Superior temporal gyrus (tissue), 1 donor: ENCODE data around the gene ANGPTL5.
A peak's percentile ranks its signal among the peaks of the same experiment; 100 is the strongest.
"Not testable (repeated sequence)": the region's sequence is repeated elsewhere in the genome, so short reads cannot be mapped to it uniquely, and the experiment has no call there.

Experiments used
- DNase-seq: peaks from one replicate; pipeline ENCODE4 v3.0.0-alpha.2; 2016; ENCODE audit errors: extremely low spot score

The ANGPTL5 gene

DNA sequence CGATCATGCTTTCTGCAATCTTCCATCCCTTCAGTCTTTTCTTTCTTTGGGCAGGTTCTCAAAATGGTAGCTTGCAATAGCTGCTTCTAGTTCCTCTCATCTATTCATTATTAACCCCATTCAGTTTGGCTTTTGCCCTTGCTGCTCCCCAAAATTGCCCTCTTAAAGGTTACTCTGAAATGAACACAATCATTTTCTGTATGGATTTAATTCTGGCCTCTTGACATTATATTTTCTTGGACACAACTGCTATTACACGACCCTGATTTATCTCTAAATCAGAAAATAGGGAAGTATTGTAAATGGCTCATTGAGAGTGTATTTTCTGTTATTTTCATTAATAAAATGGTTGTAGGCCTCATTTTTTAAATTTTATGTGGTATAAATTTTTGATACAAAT is at the start of gene ANGPTL5:
Gene ANGPTL5, minus strand, starts transcription at position 101 of the 400 bp plus-strand sequence. CDS start 8,613 bp downstream, outside the sequence.
- peak; percentile 44 for DNase-seq

DNA sequence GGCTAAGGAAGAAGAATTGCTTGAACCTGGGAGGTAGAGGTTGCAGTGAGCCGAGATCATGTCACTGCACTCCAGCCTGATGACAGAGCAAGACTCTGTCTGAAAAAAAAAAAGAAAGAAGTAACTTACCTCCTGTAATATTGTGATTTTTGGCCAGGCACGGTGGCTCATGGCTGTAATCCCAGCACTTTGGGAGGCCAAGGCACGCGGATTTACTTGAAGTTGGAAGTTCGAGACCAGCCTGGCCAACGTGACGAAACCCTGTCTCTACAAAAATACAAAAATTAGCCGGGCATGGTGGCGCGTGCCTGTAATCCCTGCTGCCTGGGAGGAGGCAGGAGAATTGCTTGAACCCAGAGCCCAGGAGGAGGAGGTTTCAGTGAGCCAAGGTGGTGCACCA is 47.9 kb upstream of the ANGPTL5 start:
- DNase-seq: not testable (repeated sequence)

DNA sequence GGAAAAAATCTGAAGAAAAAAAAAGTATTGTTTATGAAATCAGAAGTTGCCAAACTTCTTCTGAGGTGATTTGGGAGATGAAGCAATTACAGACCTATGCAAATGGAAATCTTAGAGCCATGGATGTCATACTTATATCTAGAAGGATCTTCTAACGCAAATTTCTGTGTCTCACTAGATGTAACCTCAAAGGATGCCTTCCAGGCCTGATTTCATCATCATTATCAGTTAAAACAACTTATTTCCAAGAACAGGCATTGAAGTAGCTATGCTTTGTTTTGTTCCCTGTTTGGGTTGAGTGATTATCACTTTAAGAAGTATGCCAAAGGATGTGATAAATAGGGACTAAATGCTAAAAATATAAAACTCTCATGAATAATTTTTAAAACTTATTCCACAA is 43.9 kb upstream of the ANGPTL5 start:
- DNase-seq: no peak

GRCh38 chr11:101955701-101956100 is 39.4 kb upstream of the ANGPTL5 start:
- no peak for DNase-seq

GRCh38 chr11:101955278-101955677 is 39.0 kb upstream of the ANGPTL5 start:
- no peak for DNase-seq

- DNase-seq: no peak
Measured at GRCh38 chr11:101949680-101950220, 33.4 kb upstream of the ANGPTL5 start.

- DNase-seq: no peak
Measured at GRCh38 chr11:101945448-101945847, 29.1 kb upstream of the ANGPTL5 start.

GRCh38 chr11:101944923-101945322 is 28.6 kb upstream of the ANGPTL5 start:
- DNase-seq: no peak

GRCh38 chr11:101940901-101941520 is 24.7 kb upstream of the ANGPTL5 start:
- no peak for DNase-seq

GRCh38 chr11:101931692-101932091 is 15.4 kb upstream of the ANGPTL5 start:
- no peak for DNase-seq

DNA sequence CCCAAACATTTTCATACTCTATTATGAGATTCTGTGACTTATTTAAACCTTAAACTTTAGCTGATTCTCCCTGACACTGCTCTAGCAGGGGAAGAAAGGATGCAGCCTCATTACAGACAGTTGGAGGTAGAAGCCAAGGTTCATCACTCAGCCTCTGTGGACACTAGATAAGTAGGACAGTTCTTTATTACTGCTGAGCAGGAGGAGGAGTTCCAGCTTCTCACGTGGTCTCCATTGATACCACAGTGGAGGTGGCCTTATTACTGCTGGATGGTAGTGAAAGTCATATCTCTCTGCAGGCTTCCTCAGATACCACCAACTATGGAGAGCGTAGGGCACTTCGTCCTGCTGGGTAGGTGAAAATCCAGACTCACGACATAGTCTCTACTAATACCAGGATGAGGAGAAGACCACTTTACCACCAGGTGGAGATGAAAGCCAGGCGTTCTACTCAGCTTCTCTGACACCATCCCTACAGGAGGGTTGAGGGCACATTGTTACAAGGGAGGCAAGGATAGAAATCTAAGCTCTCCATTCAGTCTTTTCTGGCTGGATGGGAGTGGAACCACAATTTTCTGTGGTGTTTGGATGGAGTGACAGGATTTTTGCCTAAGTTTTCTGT is 13.1 kb upstream of the ANGPTL5 start:
- no peak for DNase-seq

DNA sequence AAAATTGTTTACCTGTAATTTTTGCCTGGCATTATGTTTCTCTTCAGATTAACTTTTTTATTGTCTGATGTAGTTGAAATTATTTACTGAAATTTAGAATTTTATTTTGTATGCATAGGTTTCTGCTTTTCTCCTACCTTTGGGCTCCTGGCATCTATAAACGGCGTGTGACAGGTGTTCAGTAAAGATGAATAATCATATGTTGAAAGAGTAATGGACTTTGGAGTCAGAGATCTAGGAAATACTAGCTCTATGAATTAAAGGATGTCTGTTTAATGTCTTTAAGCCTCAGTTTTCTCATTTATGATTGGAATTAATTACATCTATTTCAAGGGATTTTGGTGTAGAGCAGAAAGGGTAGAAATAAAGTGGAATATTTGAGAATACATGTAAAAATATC is 7.2 kb upstream of the ANGPTL5 start:
- DNase-seq: no peak

DNA sequence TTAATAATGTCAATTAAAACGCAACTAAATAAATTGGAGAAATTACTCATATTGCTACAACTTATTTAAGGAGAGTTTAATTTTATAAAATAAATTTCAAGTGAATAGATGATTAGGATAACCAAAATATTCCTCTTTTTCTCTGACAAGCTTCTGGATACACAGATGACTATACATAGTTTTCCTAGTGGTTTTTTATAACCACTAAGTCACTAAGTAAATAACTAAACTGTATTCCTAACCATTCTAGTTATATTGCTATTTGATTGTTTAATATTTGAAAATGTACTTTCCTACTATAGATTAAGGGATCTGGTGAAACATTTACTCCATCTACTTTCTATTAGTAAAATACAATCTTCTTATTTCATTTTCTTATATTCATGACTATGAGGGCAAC is 4.7 kb upstream of the ANGPTL5 start:
- no peak for DNase-seq

DNA sequence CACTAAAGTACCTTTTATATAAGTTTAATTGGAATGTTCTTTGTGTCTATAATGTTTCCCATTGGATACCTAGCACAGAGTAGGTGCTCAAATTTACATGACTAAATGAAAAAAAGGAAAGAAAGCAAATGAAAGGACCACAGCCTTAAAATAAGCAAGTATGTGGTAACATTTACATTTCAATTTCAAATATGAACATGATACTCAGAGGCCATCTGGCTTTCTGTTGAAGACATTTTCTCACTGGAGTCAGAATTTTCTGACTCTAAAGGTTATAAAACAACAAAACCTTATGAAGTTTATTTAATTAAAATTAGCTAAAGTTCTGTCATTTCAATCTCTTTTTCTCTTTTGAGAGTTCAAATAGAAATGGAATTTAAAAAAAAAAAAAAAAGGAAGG is 904 bp upstream of the ANGPTL5 start:
- DNase-seq: peak; percentile 35

- DNase-seq: peak; percentile 75
Measured at GRCh38 chr11:101915791-101916291, 481 bp downstream of the ANGPTL5 start.

DNA sequence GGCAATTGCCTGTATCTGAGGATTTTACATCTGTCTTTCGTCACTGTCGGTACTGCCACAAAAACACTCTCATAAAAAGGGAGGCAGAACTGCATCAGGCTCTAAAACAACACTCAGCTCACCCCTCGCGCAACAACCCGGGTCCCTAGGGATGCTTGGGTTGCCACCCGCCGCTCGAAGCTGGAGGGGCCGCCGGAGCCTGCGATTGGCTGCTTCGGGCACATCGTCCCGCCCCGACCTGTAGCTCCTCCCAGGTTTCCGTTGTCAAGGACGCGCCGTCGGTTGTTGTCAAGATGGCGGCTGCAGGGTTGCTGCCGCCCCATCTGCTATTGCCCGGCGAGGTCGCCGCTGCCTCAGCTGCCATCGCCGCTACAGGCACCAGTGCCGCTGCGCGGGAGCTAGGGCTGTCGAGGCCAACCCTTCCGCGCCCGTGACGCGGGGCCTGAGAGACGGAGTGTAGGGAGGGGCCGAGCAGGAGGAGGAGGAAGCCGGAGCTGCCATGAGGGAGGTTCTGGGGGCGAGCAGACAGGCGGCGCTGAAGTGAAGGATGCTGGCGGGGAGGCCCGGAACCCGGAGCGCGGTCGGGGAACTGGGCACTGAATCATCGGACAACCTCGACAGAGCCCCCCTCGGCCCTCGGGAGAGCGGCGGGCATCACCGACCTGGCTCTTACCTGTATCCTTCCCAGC is 1.4 kb downstream of the ANGPTL5 start, which contains the start of gene CEP126:
Gene CEP126, plus strand, starts transcription at position 273 of the 689 bp plus-strand sequence. Its CDS starts 275 bp downstream, at position 548.
- peak; percentile 91 for DNase-seq

DNA sequence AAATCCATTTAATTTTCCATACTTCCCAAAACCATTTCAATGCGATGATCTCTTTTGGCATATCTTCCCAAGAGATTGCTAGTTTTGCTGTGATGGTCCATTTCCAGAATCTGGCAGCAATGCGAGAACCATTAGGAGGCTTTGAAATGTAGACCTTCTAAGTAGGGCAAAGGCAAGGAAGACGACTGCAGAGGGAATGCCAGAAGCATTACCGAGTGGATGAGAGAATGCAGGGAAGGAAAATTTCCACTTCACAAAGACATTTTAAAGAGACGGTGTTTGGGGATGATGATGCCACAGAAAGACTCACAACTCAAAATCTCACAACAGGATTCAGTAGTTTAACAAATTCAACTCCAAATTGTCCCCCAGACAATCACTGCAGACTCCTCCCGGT is 2.0 kb downstream of the ANGPTL5 start:
- DNase-seq: no peak

- no peak for DNase-seq
Measured at GRCh38 chr11:101913656-101914055, 2.7 kb downstream of the ANGPTL5 start.

GRCh38 chr11:101912823-101913284 is 3.5 kb downstream of the ANGPTL5 start:
- DNase-seq: no peak

DNA sequence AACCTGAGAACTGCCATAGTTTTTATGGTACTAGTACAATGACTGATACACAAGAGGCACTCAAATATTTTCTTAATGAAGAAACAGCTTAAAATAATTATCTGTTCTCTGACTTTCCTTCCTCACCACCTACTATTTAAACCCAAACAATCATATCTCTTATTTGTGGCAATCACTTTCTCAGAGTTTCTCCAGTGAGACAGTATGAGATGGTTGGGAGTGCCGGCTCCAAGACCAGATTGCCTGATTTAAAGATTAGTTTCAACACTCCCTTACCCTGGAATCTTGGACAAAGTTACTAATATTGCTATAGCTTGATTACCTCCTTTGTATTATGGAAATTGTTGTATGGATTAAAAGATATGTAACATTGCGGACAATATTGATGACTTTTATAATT is 7.2 kb downstream of the ANGPTL5 start:
- no peak for DNase-seq

DNA sequence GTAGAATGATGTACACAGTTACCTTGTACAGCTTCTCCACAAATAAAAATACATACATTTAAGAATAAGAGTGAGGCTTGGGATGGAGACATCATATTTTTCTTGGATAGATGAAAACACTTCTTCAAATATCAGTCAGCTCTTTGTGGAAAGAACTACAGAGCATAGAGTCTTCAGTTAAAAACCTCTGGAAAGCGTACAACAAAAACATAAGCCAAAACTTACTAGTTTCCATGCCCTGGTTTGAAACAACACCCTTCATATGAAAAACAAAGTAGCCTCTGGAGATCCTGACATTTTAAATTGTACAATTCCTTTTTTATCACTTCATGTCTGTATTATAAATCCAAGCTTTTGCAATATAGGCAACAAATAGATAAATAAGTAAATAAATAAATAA is 8.5 kb downstream of the ANGPTL5 start:
- no peak for DNase-seq

- DNase-seq: no peak
Measured at GRCh38 chr11:101894505-101894904, 21.8 kb downstream of the ANGPTL5 start.
